Measurements from ENCODE around the gene CAMK2N1. TPM values are rescaled to one million over a fixed set of nuclear protein-coding genes. Genes with fewer than 3 reads are reported as not detected.
"Not testable (repeated sequence)": the region's sequence is repeated elsewhere in the genome, so short reads cannot be mapped to it uniquely, and the experiment has no call there.

CAMK2N1 gene
- total RNA-seq, 1 experiment from 2014 or later = 4.4 TPM

- in situ Hi-C loops (cut with HindIII; ENCODE audit: low pct_unique_long_range_greater_than_20kb, low sequenced_read_pairs) = no loop called here
- peaks cover 3% of the 10 kb centered on the region; the same call in 1 of the 2 replicates for H3K27me3 ChIP-seq (ENCODE audit: control insufficient read depth, insufficient read depth, low read length)
- ChIA-PET POLR2A (no interaction called here), CTCF (interaction anchor here (0.7 to 0.9 kb wide), 3 partner anchors 112 to 303 kb away, joined by 3 to 8 read pairs (median 7); no protein-coding TSS in a partner anchor)
- BruUV-seq (replicated peaks) = no TSS peak
- no peaks in the 10 kb centered on the region for H3K4me1 ChIP-seq (ENCODE audit: control insufficient read depth, insufficient read depth, low read length)
- H3K9me3 ChIP-seq (ENCODE audit: control insufficient read depth, insufficient read depth, low read depth, low read length) = no peaks in the 10 kb centered on the region
- no peak for TF ChIP-seq SIN3A (IDR thresholded peaks at IDR 0.05; ENCODE audit: borderline replicate concordance, insufficient read depth, low read depth, low read length)
- TF ChIP-seq TCF7L2 (IDR thresholded peaks at IDR 0.05; ENCODE audit: low read depth, low read length) = no peak
- peak; percentile 96 for TF ChIP-seq CTCF (IDR thresholded peaks at IDR 0.05)
- no peak for TF ChIP-seq POLR2AphosphoS5 (IDR thresholded peaks at IDR 0.05; ENCODE audit: low read depth, low read length)
- TF ChIP-seq REST (IDR thresholded peaks at IDR 0.05; ENCODE audit: insufficient read depth in 1 of 2, low read depth in 2 of 2, low read length in 1 of 2) = no peak
- ATAC-seq = peak; percentile 91
- H3K27ac ChIP-seq (ENCODE audit: low read length) = no peak overlapping the region
- H3K36me3 ChIP-seq (ENCODE audit: control insufficient read depth, insufficient read depth, low read length) = no peaks in the 10 kb centered on the region
- intact Hi-C loops (cut with micrococcal nuclease; ENCODE audit: unreplicated experiment) = loop anchor here (1.0 kb wide), 1 partner anchor 118 kb away; no protein-coding TSS in a partner anchor
- DNase-seq (ENCODE audit: low read depth, low spot score) = peak; percentile 74
- H3K4me3 ChIP-seq (ENCODE audit: low read depth in 2 of 2, low read length in 2 of 2) = no peak overlapping the region
These were observed 36.2 kb upstream of the CAMK2N1 start for GRCh38 chr1:20521960-20522861.

- POLR2A ChIA-PET; BruUV-seq (replicated peaks); DNase-seq (ENCODE audit: low read depth, low spot score); H3K27me3 ChIP-seq (ENCODE audit: control insufficient read depth, insufficient read depth, low read length); H3K4me3 ChIP-seq (ENCODE audit: low read depth in 2 of 2, low read length in 2 of 2); CTCF ChIA-PET; ATAC-seq; H3K27ac ChIP-seq (ENCODE audit: low read length); H3K36me3 ChIP-seq (ENCODE audit: control insufficient read depth, insufficient read depth, low read length); H3K9me3 ChIP-seq (ENCODE audit: control insufficient read depth, insufficient read depth, low read depth, low read length); H3K4me1 ChIP-seq (ENCODE audit: control insufficient read depth, insufficient read depth, low read length); in situ Hi-C loops (cut with HindIII; ENCODE audit: low pct_unique_long_range_greater_than_20kb, low sequenced_read_pairs); intact Hi-C loops (cut with micrococcal nuclease; ENCODE audit: unreplicated experiment): not testable (repeated sequence)
These were observed 33.7 kb upstream of the CAMK2N1 start for GRCh38 chr1:20519609-20520262.

Data from Panc1 (cell line).